Esophagus muscularis mucosa (tissue), 4 donors: ENCODE results near the gene CLEC14A. TPM values are rescaled to one million over a fixed set of nuclear protein-coding genes. Genes with fewer than 3 reads are reported as not detected.

Source experiments
- DNase-seq: peaks from one replicate; pipeline ENCODE4 v3.0.0-alpha.2; 2017; ENCODE audit errors: extremely low spot score
- H3K27ac ChIP-seq, 4 donors: fragments of 200-600 bp; sonication (generic); replicated peaks in 1 of 4; 1 replicate in 3 of 4; 2 replicates in 1 of 4; pipeline ENCODE4 v1.5.1; 2016 to 2019; ENCODE audit warnings: mild to moderate bottlenecking in 1 of 4
- H3K27me3 ChIP-seq, 4 donors: fragments of 200-600 bp; sonication (generic); one replicate each; pipeline versions ENCODE4 v1.5.1 to v1.6.0; 2016 to 2019
- H3K36me3 ChIP-seq, 4 donors: fragments of 200-600 bp; sonication (generic); one replicate each; pipeline ENCODE4 v1.5.1; 2016 to 2019
- H3K4me1 ChIP-seq, 4 donors: fragments of 200-600 bp; sonication (generic); one replicate each; pipeline ENCODE4 v1.5.1; 2016 to 2019
- H3K4me3 ChIP-seq, 4 donors: fragments of 200-600 bp; sonication (generic); 1 replicate in 2 of 4; 2 replicates in 2 of 4; pipeline ENCODE4 v1.5.1; 2016 to 2019; ENCODE audit warnings: mild to moderate bottlenecking in 4 of 4, moderate library complexity in 1 of 4
- H3K9me3 ChIP-seq, 4 donors: fragments of 200-600 bp; sonication (generic); 1 replicate in 3 of 4; 2 replicates in 1 of 4; pipeline ENCODE4 v1.5.1; 2016 to 2019
- CTCF ChIP-seq, 3 experiments: fragments of 200-600 bp in 2 of 3; fragments of 450-650 bp in 1 of 3; sonication (generic) in 2 of 3; IDR thresholded peaks; one replicate each; pipeline ENCODE4 v1.5.1; 2017 to 2019; ENCODE audit warnings: antibody characterized with exemption in 3 of 3, mild to moderate bottlenecking in 2 of 3, moderate library complexity in 1 of 3
- EP300 ChIP-seq: sonication (generic); formaldehyde crosslinking; IDR thresholded peaks from one replicate; pipeline ENCODE4 v1.6.1; 2017; ENCODE audit warnings: antibody characterized with exemption
- POLR2A ChIP-seq: fragments of 450-650 bp; IDR thresholded peaks from one replicate; pipeline ENCODE4 v1.6.1; 2017; ENCODE audit warnings: antibody characterized with exemption, moderate library complexity, mild to moderate bottlenecking, low read depth
- POLR2AphosphoS5 ChIP-seq, 2 donors: sonication (generic); formaldehyde crosslinking; IDR thresholded peaks; one replicate each; pipeline ENCODE4 v1.6.1; 2017; ENCODE audit warnings: antibody characterized with exemption in 2 of 2
- WGBS: methylation state at CpG from one replicate; pipeline ENCODE4 v1.1.5; 2018; 5-methylcytosine and 5-hydroxymethylcytosine counted together
- intact Hi-C: fragments of 100-400 bp; cut with DNase I; formaldehyde crosslinking; loops from one replicate; pipeline ENCODE4 v1.15.1; 2023
- total RNA-seq, 4 donors: library from RNA; depleted of rRNA; stranded (reverse); fragments of >200 nt; gene quantifications; one replicate each; pipeline versions ENCODE4 v1.1.0 to v1.2.1, GENCODE V29; 2016

CLEC14A gene
- total RNA-seq, 4 donors from 2014 or later: 23.7 to 50.2 (median 38.0) TPM

GRCh38 chr14:38254571-38255407, 1.1 kb downstream of the CLEC14A start:
- H3K9me3 ChIP-seq: no peaks in the 10 kb centered on the region
- TF ChIP-seq POLR2AphosphoS5 (IDR thresholded peaks at IDR 0.05) (no peak), POLR2A (no peak)
- H3K27ac ChIP-seq: peak overlapping the region; percentile 70 to 80 (median 78)
- WGBS: 47% methylated on average over 15 of the region's 44 CpGs
- peak overlapping the region; percentile 51 to 59 (median 53) for H3K4me3 ChIP-seq
- H3K4me1 ChIP-seq: peaks cover 0 to 18% (median 11%) of the 10 kb centered on the region in 4 donors
- intact Hi-C loops: no loop called here
- no peak for DNase-seq
- peaks cover 0 to 32% (median 2%) of the 10 kb centered on the region in 4 donors for H3K27me3 ChIP-seq
- no peaks in the 10 kb centered on the region for H3K36me3 ChIP-seq

GRCh38 chr14:38253676-38254075, 2.2 kb downstream of the CLEC14A start:
- Histone ChIP-seq H3K4me1 (peaks cover 0 to 18% (median 11%) of the 10 kb centered on the region in 4 donors), H3K36me3 (no peaks in the 10 kb centered on the region), H3K4me3 (peak overlapping the region; percentile 51 to 59 (median 53)), H3K27ac (peak overlapping the region in 3 of 4 donors; percentile 13 to 77 (median 70)), H3K27me3 (peaks cover 0 to 32% (median 2%) of the 10 kb centered on the region in 4 donors), H3K9me3 (no peaks in the 10 kb centered on the region)
- intact Hi-C loops: no loop called here
- DNase-seq: no peak
- WGBS: 77% methylated on average over 4 of the region's 4 CpGs
- TF ChIP-seq POLR2A: no peak

GRCh38 chr14:38252066-38252710, 3.7 kb downstream of the CLEC14A start:
- Histone ChIP-seq H3K9me3 (no peaks in the 10 kb centered on the region), H3K4me1 (peaks cover 0 to 13% (median 11%) of the 10 kb centered on the region in 4 donors), H3K4me3 (peak overlapping the region; percentile 36 to 53 (median 52)), H3K27ac (no peak overlapping the region), H3K36me3 (no peaks in the 10 kb centered on the region), H3K27me3 (peaks cover 0 to 32% (median 2%) of the 10 kb centered on the region in 4 donors)
- DNase-seq: no peak
- 74% methylated on average over 4 of the region's 4 CpGs for WGBS
- TF ChIP-seq POLR2AphosphoS5 (IDR thresholded peaks at IDR 0.05): no peak
- no peak for TF ChIP-seq EP300
- no peak for TF ChIP-seq POLR2A
- no peak for TF ChIP-seq CTCF (IDR thresholded peaks at IDR 0.05)
- intact Hi-C loops: no loop called here

- intact Hi-C loops: no loop called here
- peaks cover 0 to 5% (median 4%) of the 10 kb centered on the region in 4 donors for H3K4me1 ChIP-seq
- no peaks in the 10 kb centered on the region for H3K36me3 ChIP-seq
- no peaks in the 10 kb centered on the region for H3K9me3 ChIP-seq
- no peak for TF ChIP-seq POLR2A
- no peak for TF ChIP-seq POLR2AphosphoS5 (IDR thresholded peaks at IDR 0.05)
- no peak for DNase-seq
- peak overlapping the region in 3 of 4 donors; percentile 13 to 53 (median 14) for H3K4me3 ChIP-seq
- peaks cover 0 to 20% (median 0%) of the 10 kb centered on the region in 4 donors for H3K27me3 ChIP-seq
- no peak overlapping the region for H3K27ac ChIP-seq
Measured at GRCh38 chr14:38250331-38250730, 5.6 kb downstream of the CLEC14A start.

- no peak for DNase-seq
- Histone ChIP-seq H3K4me1 (no peaks in the 10 kb centered on the region), H3K27me3 (peaks cover 0 to 5% (median 0%) of the 10 kb centered on the region in 4 donors), H3K36me3 (no peaks in the 10 kb centered on the region), H3K4me3 (no peak overlapping the region), H3K27ac (no peak overlapping the region), H3K9me3 (no peaks in the 10 kb centered on the region)
- WGBS: 95% methylated on average over 3 of the region's 3 CpGs
- intact Hi-C loops: no loop called here
- no peak for TF ChIP-seq POLR2AphosphoS5 (IDR thresholded peaks at IDR 0.05)
- TF ChIP-seq CTCF (IDR thresholded peaks at IDR 0.05): peak in 1 of 3 experiments; percentile 7
- TF ChIP-seq EP300: no peak
- TF ChIP-seq POLR2A: no peak
Measured at GRCh38 chr14:38248321-38249028, 7.4 kb downstream of the CLEC14A start.
